Measurements from ENCODE around the gene ROBO4. TPM values are rescaled to one million over a fixed set of nuclear protein-coding genes. Genes with fewer than 3 reads are reported as not detected.
A peak's percentile ranks its signal among the peaks of the same experiment; 100 is the strongest.

ROBO4 gene
- total and polyA plus RNA-seq, 2 of the 13 experiments (the other 11 are each of a cell fraction or from before 2014, with no cell fraction given), result 0.07 to 1.1 TPM

GRCh38 chr11:124937336-124937935 lies 39.8 kb upstream of the ROBO4 start (continued):
- no peak for TF ChIP-seq NCOA1 (CRISPR knock-in tag; IDR thresholded peaks at IDR 0.05)
- TF ChIP-seq DZIP1 (CRISPR knock-in tag; IDR thresholded peaks at IDR 0.05), result no peak
- TF ChIP-seq RBAK (CRISPR knock-in tag; IDR thresholded peaks at IDR 0.05), result no peak
- no peak for TF ChIP-seq NFYC (CRISPR knock-in tag; IDR thresholded peaks at IDR 0.05)
- no peak for TF ChIP-seq ZNF496 (CRISPR knock-in tag; IDR thresholded peaks at IDR 0.05; ENCODE audit: insufficient replicate concordance)
- no peak for TF ChIP-seq ETS1 (CRISPR knock-in tag; IDR thresholded peaks at IDR 0.05)
- no peak for TF ChIP-seq HHEX (CRISPR knock-in tag; IDR thresholded peaks at IDR 0.05)
- TF ChIP-seq DNMT1 (CRISPR knock-in tag; IDR thresholded peaks at IDR 0.05), result no peak
- no peak for TF ChIP-seq ZBTB38 (CRISPR knock-in tag; IDR thresholded peaks at IDR 0.05)
- TF ChIP-seq KLF15 (CRISPR knock-in tag; IDR thresholded peaks at IDR 0.05; ENCODE audit: borderline replicate concordance), result no peak
- TF ChIP-seq ZFP36 (IDR thresholded peaks at IDR 0.05; ENCODE audit: borderline replicate concordance, low read depth, low read length, partially characterized antibody), result no peak
- TF ChIP-seq ZNF446 (CRISPR knock-in tag; IDR thresholded peaks at IDR 0.05), result no peak
- TF ChIP-seq PRDM15 (CRISPR knock-in tag; IDR thresholded peaks at IDR 0.05), result no peak
- TF ChIP-seq GMEB1 (CRISPR knock-in tag; IDR thresholded peaks at IDR 0.05; ENCODE audit: borderline replicate concordance), result no peak
- no peak for TF ChIP-seq MIER3 (CRISPR knock-in tag; IDR thresholded peaks at IDR 0.05; ENCODE audit: borderline replicate concordance)
- TF ChIP-seq DRAP1 (CRISPR knock-in tag; IDR thresholded peaks at IDR 0.05), result peak; percentile 51
- no peak for TF ChIP-seq JUN (CRISPR knock-in tag; IDR thresholded peaks at IDR 0.05)
- no peak for TF ChIP-seq LCORL (IDR thresholded peaks at IDR 0.05)
- TF ChIP-seq LCORL (CRISPR knock-in tag; IDR thresholded peaks at IDR 0.05), result no peak
- TF ChIP-seq IRF9 (CRISPR knock-in tag; IDR thresholded peaks at IDR 0.05; ENCODE audit: borderline replicate concordance), result no peak

All from HepG2 (cell line).